ENCODE data around the gene TOR1AIP2. TPM values are rescaled to one million over a fixed set of nuclear protein-coding genes. Genes with fewer than 3 reads are reported as not detected.

TOR1AIP2 gene
- total RNA-seq, 1 donor = 141 TPM

DNA sequence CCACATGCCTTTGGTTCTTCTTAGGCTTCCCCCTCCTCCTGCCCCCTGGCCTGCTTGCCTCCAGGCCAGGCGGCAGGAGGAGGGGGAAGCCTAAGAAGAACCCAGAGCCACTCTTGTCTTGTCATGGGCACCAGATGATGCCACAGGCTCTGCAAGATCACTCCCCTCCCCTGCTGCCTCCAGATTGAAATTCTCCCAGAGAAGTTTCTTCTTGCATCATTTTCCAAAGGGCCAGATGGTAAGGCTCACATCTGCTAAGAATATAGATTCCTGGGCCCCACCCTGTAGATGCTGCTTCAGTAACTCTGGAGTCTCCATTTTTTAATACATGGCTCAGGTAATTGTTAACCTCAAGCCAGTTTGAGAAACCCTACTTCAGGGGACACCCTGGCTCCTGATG, 73.7 kb downstream of the TOR1AIP2 start:
- TF ChIP-seq, protein P1, sequence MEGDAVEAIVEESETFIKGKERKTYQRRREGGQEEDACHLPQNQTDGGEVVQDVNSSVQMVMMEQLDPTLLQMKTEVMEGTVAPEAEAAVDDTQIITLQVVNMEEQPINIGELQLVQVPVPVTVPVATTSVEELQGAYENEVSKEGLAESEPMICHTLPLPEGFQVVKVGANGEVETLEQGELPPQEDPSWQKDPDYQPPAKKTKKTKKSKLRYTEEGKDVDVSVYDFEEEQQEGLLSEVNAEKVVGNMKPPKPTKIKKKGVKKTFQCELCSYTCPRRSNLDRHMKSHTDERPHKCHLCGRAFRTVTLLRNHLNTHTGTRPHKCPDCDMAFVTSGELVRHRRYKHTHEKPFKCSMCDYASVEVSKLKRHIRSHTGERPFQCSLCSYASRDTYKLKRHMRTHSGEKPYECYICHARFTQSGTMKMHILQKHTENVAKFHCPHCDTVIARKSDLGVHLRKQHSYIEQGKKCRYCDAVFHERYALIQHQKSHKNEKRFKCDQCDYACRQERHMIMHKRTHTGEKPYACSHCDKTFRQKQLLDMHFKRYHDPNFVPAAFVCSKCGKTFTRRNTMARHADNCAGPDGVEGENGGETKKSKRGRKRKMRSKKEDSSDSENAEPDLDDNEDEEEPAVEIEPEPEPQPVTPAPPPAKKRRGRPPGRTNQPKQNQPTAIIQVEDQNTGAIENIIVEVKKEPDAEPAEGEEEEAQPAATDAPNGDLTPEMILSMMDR (IDR thresholded peaks at IDR 0.05; ENCODE audit: insufficient read depth, low read length) = no peak
- no peak overlapping the region for H3K4me3 ChIP-seq (ENCODE audit: low read depth, low read length)
- peak; percentile 25 for DNase-seq (ENCODE audit: low read depth)

DNA sequence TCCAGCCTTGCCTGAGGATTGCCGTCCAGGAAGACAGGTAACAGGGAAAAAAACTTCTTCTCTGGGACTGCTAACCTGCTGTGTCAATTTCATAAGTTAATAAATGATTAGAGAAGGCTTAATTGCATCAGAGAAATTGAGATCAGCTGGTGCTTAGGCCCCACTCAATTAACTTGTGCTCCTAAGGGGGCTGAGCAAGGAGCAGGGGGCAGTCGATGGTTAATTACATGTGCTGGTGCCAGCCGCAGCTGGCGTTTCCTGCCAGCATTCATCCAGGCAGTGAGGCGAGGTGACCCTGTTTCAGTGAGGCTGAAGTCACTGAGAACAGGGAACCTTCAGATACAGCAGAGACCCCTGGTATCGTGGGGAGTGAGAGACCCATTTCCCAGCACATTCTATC, 74.5 kb downstream of the TOR1AIP2 start:
- no peak overlapping the region for H3K4me3 ChIP-seq (ENCODE audit: low read depth, low read length)
- TF ChIP-seq, protein P1 (IDR thresholded peaks at IDR 0.05; ENCODE audit: insufficient read depth, low read length) = no peak
- no peak for DNase-seq (ENCODE audit: low read depth)

DNA sequence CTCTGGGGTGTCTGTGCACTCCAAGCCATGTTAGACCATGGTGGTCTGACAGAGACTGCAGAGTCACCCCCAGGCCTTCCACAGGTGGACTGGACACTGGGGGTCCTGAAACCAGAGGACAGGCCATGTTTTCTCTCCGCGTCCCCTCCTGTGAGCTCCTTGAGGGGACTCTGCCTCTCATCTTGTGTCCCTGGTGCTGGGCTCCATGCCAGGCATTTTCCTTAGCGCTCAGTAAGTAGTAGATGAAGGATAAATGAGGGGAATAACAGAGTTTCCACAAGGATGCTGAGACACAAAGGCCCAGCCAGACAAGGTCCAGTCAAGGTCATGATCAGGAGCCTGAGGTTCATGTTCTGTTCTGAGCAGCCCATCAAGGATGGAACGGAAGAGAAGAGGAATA, 77.1 kb downstream of the TOR1AIP2 start:
- TF ChIP-seq, protein P1 (IDR thresholded peaks at IDR 0.05; ENCODE audit: insufficient read depth, low read length) = no peak
- H3K4me3 ChIP-seq (ENCODE audit: low read depth, low read length) = no peak overlapping the region

DNA sequence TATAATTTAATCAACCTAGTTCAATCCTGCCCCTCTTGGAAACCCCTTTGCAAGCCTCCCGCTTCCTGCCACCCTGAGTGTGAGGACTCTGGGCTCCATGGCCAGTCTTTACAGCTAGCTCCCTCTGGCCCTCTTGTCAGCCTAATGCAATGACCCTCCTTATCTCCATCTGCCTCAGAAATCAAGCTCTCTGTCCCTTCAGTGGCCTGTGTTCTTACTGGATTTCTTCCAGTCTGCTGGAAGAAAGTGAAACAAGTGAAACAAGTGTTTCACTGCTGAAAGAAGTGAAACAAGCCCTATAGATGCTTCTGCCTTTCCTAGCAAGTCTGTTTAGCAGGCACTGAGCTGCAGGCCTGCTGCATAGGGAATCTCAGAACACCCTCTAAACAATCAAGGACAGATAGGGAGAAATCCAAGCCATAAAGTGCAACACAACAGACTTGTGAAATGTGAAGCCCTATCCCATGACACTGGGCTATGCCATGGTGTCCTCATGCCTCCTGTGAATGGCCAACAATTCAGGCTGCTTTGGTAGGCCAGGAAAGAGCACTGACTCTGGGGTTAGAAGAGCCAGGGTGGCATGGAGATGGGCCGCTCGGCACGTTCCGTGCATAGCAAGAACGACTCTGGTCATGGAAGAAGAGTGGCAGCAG, 78.6 kb downstream of the TOR1AIP2 start:
- no peak overlapping the region for H3K4me3 ChIP-seq (ENCODE audit: low read depth, low read length)
- TF ChIP-seq, protein P1 (IDR thresholded peaks at IDR 0.05; ENCODE audit: insufficient read depth, low read length) = no peak
- DNase-seq (ENCODE audit: low read depth) = no peak

More for the DNA sequence above, 77.1 kb downstream of the TOR1AIP2 start:
- no peak for DNase-seq (ENCODE audit: low read depth)

DNA sequence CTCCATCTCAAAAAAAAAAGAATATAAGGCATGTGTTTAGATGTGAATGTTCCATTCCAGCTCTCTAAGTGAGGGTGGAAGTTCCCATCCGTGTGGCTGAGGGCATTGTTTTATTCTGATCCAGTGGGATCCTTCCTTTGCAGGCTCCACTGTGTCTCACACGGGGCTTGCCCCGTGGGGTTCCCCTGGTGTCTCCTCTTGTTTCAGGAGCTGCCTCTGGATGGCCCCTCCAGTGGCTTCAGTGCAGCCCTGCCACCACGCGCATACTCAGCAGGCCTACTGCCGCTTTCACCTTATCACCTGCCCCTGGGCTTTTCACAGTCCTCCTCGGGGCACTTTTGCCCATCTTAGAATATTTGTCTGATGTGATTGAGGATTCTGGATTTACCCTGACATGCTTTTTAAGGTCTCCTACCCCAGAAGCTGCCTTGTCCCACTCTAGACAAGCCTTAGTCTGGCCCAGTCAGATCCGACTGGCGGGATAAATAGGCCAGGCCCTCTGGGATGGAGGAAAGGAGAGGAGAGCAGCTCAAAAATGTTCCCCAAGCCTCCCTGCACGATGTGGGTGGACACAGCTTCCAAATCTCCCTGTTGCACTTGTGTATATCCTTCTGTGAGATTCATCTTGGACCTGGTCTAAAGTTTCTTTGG, 79.3 kb downstream of the TOR1AIP2 start:
- TF ChIP-seq, protein P1 (IDR thresholded peaks at IDR 0.05; ENCODE audit: insufficient read depth, low read length) = no peak
- H3K4me3 ChIP-seq (ENCODE audit: low read depth, low read length) = no peak overlapping the region
- no peak for DNase-seq (ENCODE audit: low read depth)

DNA sequence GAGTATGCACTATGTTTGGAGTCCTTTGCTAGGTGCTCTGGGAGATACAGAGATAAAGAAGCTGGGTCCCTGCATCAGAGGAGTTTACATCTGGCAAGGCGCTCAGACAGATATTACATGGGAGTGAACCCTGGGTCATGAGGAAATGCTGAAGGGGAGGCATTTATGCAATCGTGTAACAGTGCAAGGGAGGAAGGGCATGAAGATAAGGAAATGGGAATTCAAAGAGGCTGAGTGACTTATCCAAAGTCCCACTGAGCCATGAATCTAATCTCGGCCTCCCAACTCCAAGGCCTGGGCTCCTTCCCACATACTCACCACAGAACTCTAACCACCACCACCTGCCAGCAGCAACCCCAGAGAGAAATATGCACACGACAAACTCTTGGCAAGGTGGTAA, 82.9 kb downstream of the TOR1AIP2 start:
- H3K4me3 ChIP-seq (ENCODE audit: low read depth, low read length) = no peak overlapping the region
- TF ChIP-seq, protein P1 (IDR thresholded peaks at IDR 0.05; ENCODE audit: insufficient read depth, low read length) = no peak
- DNase-seq (ENCODE audit: low read depth) = peak; percentile 75
